ENCODE data around the gene DLG2.

DNA sequence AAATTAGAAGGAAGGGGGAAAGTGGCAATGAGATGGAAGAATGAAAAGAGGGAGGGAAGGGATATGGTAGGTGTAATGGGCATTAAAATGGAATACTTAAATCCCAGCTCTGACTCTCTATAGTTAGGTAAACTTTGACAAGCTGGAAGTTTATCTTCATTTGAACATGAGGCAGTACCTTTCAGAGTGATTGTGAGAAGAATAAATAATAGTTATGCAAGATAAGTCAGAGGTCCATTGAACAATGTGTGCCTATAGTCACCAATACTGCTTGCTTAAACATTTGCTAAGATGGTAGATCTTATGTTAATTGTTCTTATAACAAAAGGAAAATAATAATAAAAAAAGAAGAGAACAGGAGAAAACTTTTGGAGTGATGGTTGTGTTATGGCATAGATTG lies 1795.2 kb downstream of the DLG2 start:
- no peak for TF ChIP-seq TAF1 (IDR thresholded peaks at IDR 0.05; ENCODE audit: borderline replicate concordance, insufficient read depth, low read length)
- TF ChIP-seq, protein P1, sequence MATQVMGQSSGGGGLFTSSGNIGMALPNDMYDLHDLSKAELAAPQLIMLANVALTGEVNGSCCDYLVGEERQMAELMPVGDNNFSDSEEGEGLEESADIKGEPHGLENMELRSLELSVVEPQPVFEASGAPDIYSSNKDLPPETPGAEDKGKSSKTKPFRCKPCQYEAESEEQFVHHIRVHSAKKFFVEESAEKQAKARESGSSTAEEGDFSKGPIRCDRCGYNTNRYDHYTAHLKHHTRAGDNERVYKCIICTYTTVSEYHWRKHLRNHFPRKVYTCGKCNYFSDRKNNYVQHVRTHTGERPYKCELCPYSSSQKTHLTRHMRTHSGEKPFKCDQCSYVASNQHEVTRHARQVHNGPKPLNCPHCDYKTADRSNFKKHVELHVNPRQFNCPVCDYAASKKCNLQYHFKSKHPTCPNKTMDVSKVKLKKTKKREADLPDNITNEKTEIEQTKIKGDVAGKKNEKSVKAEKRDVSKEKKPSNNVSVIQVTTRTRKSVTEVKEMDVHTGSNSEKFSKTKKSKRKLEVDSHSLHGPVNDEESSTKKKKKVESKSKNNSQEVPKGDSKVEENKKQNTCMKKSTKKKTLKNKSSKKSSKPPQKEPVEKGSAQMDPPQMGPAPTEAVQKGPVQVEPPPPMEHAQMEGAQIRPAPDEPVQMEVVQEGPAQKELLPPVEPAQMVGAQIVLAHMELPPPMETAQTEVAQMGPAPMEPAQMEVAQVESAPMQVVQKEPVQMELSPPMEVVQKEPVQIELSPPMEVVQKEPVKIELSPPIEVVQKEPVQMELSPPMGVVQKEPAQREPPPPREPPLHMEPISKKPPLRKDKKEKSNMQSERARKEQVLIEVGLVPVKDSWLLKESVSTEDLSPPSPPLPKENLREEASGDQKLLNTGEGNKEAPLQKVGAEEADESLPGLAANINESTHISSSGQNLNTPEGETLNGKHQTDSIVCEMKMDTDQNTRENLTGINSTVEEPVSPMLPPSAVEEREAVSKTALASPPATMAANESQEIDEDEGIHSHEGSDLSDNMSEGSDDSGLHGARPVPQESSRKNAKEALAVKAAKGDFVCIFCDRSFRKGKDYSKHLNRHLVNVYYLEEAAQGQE (IDR thresholded peaks at IDR 0.05; ENCODE audit: insufficient read depth in 1 of 2, low read depth in 2 of 2, low read length in 2 of 2): no peak
